ENCODE measurements around the gene CYP46A1.
"Not testable (repeated sequence)": the region's sequence is repeated elsewhere in the genome, so short reads cannot be mapped to it uniquely, and the experiment has no call there.

The CYP46A1 gene

DNA sequence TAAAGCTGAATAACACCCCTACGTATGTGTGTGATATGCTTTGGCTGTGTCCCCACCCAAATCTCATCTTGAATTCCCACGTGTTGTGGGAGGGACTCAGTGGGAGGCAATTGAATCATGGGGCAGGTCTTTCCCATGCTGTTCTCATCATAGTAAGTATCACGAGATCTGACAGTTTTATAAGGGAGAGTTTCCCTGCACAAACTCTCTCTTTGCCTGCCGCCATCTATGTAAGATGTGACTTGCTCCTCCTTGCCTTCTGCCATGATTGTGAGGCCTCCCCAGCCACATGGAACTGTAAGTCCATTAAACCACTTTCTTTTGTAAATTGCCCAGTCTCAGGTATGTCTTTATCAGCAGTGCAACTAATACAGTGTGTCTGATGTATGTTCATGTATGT lies 78.8 kb downstream of the CYP46A1 start:
- WGBS, 2 experiments (ENCODE audit: insufficient coverage in 2 of 2): 90 to 92% methylated on average over 3 to 4 of the region's 4 CpGs
- not testable (repeated sequence) for H3K4me1 ChIP-seq (ENCODE audit: control insufficient read depth, insufficient read depth, low read length, poor library complexity, severe bottlenecking); H3K27ac ChIP-seq (ENCODE audit: low read depth, low read length, severe bottlenecking); H3K36me3 ChIP-seq (ENCODE audit: control insufficient read depth, insufficient read depth, low read length); H3K4me3 ChIP-seq (ENCODE audit: extremely low read depth, insufficient read depth, low read length, poor library complexity, severe bottlenecking); H3K9me3 ChIP-seq (ENCODE audit: control insufficient read depth, low read length)

DNA sequence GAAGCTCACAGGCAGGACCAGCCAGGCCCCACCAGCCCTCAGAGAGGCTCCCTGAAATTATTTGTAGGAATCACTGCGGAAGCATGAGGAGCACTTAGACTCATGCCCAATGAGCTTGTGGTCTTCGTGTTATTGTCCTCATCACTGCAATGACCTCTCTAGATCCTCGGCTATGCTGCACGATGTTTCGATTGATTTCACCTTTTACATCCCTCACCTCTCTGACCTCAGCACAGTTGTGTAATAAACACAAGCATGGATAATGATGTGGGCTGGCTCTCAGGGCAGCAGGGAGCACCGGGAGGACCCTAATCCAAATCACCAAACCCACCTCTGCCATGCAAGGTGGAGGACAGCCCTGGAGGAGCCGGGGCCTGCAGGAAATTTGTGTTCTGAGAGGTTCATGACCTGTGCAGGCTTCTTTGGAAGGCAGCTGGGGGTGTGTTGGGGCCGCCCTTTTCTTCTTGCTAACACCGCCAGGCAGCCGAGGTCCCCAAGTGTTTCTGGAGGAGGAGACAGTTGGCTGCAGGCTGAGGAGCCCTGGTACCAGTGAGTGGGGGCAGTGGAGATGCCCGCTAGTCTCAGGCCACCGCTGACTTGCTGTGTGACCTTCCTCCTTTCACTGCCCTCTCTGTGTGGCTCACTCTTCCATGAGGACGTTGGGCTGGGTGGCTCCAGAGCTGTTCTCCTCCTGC lies 79.6 kb downstream of the CYP46A1 start:
- no peak overlapping the region for H3K4me3 ChIP-seq (ENCODE audit: extremely low read depth, insufficient read depth, low read length, poor library complexity, severe bottlenecking)
- WGBS, 2 experiments (ENCODE audit: insufficient coverage in 2 of 2): 86 to 90% methylated on average over 9 to 10 of the region's 13 CpGs
- no peaks in the 10 kb centered on the region for H3K36me3 ChIP-seq (ENCODE audit: control insufficient read depth, insufficient read depth, low read length)
- H3K9me3 ChIP-seq (ENCODE audit: control insufficient read depth, low read length): no peaks in the 10 kb centered on the region
- peaks cover 9% of the 10 kb centered on the region for H3K4me1 ChIP-seq (ENCODE audit: control insufficient read depth, insufficient read depth, low read length, poor library complexity, severe bottlenecking)
- H3K27ac ChIP-seq (ENCODE audit: low read depth, low read length, severe bottlenecking): no peak overlapping the region

DNA sequence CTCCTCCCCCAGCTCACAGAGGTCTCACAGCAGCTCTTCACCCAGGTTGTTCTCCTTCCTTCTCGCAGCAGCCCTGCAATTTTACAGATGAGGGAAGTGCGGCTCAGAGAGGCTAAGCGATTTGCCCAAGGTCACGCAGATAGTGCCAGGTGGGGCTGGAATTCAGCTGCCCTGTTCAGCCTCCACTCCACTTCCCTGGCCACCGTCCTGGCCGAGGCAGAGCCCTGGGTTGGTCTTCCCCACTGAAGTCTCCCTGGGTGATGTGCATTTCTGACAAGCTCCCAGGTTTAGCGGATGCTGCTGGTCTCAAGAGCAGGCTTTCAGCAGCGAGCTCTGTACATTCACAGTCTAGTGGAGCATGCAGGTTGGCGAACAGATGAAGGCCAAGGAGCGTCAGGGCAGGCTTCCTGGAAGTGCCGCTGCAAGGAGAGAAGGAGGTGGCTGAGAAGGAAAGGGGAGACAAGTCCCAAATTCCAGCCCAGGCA lies 80.2 kb downstream of the CYP46A1 start:
- H3K27ac ChIP-seq (ENCODE audit: low read depth, low read length, severe bottlenecking): no peak overlapping the region
- H3K4me3 ChIP-seq (ENCODE audit: extremely low read depth, insufficient read depth, low read length, poor library complexity, severe bottlenecking): no peak overlapping the region
- H3K36me3 ChIP-seq (ENCODE audit: control insufficient read depth, insufficient read depth, low read length): no peaks in the 10 kb centered on the region
- peaks cover 7% of the 10 kb centered on the region for H3K4me1 ChIP-seq (ENCODE audit: control insufficient read depth, insufficient read depth, low read length, poor library complexity, severe bottlenecking)
- H3K9me3 ChIP-seq (ENCODE audit: control insufficient read depth, low read length): no peaks in the 10 kb centered on the region
- 93% methylated on average over 11 of the region's 11 CpGs for WGBS, 2 experiments (ENCODE audit: insufficient coverage in 2 of 2)

DNA sequence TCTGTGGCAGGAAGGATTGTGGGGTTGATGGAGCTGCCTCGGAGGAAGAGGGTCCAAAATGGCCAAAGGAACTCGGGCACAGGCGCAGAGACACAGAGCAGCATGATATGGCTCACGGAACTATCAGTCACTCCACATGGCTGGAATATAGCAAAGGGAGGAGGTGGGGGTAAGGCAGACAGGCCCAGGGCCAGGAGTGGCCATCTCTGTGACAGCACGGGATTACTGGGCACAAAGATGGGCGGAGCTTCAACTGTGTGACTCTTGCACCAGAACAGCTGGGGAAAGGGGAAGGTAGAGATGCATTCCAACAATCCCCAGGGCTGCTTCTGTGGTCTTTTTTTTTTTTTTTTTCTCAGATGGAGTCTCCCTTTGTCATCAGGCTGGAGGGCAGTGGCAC lies 84.3 kb downstream of the CYP46A1 start:
- H3K4me1 ChIP-seq (ENCODE audit: control insufficient read depth, insufficient read depth, low read length, poor library complexity, severe bottlenecking): peaks cover 3% of the 10 kb centered on the region
- 84 to 91% methylated on average over 2 to 5 of the region's 6 CpGs for WGBS, 2 experiments (ENCODE audit: insufficient coverage in 2 of 2)
- no peak overlapping the region for H3K4me3 ChIP-seq (ENCODE audit: extremely low read depth, insufficient read depth, low read length, poor library complexity, severe bottlenecking)
- peaks cover 3% of the 10 kb centered on the region for H3K9me3 ChIP-seq (ENCODE audit: control insufficient read depth, low read length)
- H3K27ac ChIP-seq (ENCODE audit: low read depth, low read length, severe bottlenecking): no peak overlapping the region
- no peaks in the 10 kb centered on the region for H3K36me3 ChIP-seq (ENCODE audit: control insufficient read depth, insufficient read depth, low read length)

DNA sequence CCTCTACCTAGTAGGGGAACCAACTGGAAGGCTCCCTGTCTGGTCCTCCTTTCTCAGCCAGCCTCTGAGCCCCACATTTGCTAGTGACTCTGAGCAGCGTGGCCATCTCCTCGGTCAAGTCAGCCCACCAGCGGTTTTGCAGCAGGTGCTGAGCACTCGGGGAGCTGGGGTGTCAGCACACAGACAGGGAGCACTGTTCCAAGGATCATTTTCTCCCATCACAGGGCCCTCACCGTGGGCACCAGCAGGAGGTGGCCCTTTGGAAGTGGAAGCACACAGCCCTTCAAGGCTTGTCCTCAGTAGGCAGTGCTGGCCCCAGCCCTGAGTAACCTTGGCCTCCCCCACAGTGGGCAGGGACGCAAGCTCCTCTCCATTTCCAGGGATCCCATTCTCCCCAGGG lies 85.0 kb downstream of the CYP46A1 start:
- Histone ChIP-seq H3K9me3 (ENCODE audit: control insufficient read depth, low read length) (peaks cover 3% of the 10 kb centered on the region), H3K4me3 (ENCODE audit: extremely low read depth, insufficient read depth, low read length, poor library complexity, severe bottlenecking) (no peak overlapping the region), H3K36me3 (ENCODE audit: control insufficient read depth, insufficient read depth, low read length) (no peaks in the 10 kb centered on the region), H3K4me1 (ENCODE audit: control insufficient read depth, insufficient read depth, low read length, poor library complexity, severe bottlenecking) (peaks cover 6% of the 10 kb centered on the region), H3K27ac (ENCODE audit: low read depth, low read length, severe bottlenecking) (no peak overlapping the region)
- 73 to 88% methylated on average over 2 to 6 of the region's 6 CpGs for WGBS, 2 experiments (ENCODE audit: insufficient coverage in 2 of 2)

DNA sequence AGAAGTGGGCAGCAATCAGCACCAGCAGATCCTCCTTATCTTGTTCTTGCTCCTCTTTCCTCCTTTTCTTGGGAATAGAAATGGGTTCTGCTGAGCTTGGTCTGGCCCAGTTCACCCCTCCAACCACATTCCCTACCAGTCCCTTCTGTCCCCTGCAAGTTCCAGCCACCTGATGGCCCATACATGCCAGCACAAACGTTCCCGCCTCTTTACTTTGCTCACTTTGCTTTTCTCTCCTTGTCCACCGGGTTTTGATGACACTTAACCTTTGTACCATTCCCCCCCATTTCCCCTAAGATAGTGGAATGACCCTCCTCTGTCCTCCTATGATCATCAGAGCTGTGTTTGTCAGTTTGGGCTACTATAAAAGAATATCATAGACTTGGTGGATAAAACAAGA lies 85.7 kb downstream of the CYP46A1 start:
- WGBS, 2 experiments (ENCODE audit: insufficient coverage in 2 of 2): 82 to 88% methylated on average over 3 of the region's 3 CpGs
- no peak overlapping the region for H3K4me3 ChIP-seq (ENCODE audit: extremely low read depth, insufficient read depth, low read length, poor library complexity, severe bottlenecking)
- H3K9me3 ChIP-seq (ENCODE audit: control insufficient read depth, low read length): peaks cover 3% of the 10 kb centered on the region
- H3K4me1 ChIP-seq (ENCODE audit: control insufficient read depth, insufficient read depth, low read length, poor library complexity, severe bottlenecking): peaks cover 6% of the 10 kb centered on the region
- H3K36me3 ChIP-seq (ENCODE audit: control insufficient read depth, insufficient read depth, low read length): no peaks in the 10 kb centered on the region
- H3K27ac ChIP-seq (ENCODE audit: low read depth, low read length, severe bottlenecking): no peak overlapping the region

DNA sequence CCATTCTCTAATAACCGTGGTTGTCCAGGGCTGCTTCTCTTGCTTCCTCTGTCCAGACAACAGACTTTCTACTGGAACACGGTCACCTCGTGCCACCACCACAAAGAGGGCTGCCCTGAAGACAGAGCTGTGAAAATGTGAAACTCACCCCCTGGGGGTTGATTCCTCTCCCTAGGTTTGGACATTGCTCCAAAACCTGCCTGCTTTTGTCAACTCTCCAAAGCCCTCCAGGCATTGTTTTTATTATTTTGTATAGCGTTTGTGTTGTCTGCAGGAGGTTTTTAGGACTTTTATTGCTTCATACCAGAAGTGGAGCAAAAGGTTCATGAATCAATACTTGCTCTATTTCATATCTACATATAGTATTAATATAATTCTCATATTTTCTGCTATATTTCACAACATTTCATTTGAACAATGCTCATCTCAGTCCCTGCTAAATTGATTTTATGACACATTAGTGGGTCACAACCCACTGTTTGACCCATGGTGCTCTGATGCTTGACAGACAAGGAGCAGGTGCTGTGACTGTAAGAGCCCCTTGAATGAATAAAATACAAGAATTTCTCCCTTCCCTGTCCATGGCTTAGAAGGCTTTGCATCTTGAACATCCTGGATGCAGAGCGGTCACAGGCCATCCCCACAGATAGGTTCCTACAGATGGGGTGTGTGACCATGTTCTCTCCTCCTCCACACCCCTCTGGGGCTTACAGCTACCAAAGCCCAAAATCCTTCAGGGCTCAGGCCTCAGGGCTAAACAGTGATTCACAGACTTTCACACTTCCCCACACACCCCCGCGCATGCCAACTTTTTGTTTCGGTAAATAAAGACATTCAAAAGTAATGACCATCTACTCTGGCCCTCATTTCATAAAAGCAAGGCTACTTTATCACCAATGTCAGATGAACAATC lies 88.5 kb downstream of the CYP46A1 start:
- no peak overlapping the region for H3K4me3 ChIP-seq (ENCODE audit: extremely low read depth, insufficient read depth, low read length, poor library complexity, severe bottlenecking)
- peaks cover 6% of the 10 kb centered on the region for H3K4me1 ChIP-seq (ENCODE audit: control insufficient read depth, insufficient read depth, low read length, poor library complexity, severe bottlenecking)
- no peaks in the 10 kb centered on the region for H3K36me3 ChIP-seq (ENCODE audit: control insufficient read depth, insufficient read depth, low read length)
- 81 to 83% methylated on average over 7 of the region's 8 CpGs for WGBS, 2 experiments (ENCODE audit: insufficient coverage in 2 of 2)
- H3K27ac ChIP-seq (ENCODE audit: low read depth, low read length, severe bottlenecking): no peak overlapping the region
- H3K9me3 ChIP-seq (ENCODE audit: control insufficient read depth, low read length): peaks cover 3% of the 10 kb centered on the region

DNA sequence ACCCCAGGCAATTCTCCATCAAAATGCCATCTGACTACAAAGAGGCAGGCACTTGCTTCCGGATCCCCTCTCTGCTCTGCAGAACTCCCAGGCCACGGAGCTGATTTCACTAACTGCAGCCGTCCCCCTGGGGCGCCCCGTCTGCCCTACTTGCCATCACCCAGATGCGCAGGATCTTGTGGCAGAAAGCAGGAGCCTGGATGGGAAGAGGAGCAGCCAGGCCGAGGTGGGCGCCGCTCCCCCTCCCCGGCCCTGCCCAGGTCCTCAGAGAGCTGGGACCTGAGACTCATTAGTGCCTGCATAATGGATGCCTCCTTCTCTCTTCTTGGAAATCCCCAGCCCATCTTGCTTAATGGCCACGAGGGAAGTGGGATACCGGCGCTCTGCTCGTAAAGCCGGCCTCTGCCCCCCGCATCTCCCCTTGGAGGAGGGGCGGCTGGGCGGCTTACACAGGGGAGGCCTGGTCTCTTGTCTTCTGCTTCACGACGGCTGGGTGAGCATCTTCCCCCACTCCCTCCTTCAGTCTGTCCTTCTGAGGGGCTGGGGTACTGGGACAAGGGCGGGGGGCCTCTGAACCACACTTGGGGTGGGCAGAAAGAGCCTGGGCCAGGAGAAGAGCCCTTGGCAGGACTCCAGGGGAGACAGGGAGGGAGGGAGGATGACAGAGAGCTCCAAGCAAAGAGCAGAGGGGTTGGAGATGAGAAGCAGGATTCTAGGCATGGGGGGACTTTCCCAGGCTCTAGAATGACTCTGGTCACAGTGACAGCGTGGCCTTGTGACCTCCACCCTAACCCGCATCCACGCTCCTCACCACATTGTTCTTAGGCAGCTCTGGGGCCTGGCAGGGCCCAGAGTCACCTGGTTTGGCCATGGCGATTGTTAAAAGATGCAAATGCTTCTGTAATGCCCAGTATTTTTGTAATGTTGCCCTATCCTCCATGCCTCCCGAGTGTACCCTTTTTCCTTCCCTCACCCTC lies 89.7 kb downstream of the CYP46A1 start:
- 59 to 65% methylated on average over 14 to 16 of the region's 26 CpGs for WGBS, 2 experiments (ENCODE audit: insufficient coverage in 2 of 2)
- Histone ChIP-seq H3K9me3 (ENCODE audit: control insufficient read depth, low read length) (peaks cover 9% of the 10 kb centered on the region), H3K27ac (ENCODE audit: low read depth, low read length, severe bottlenecking) (no peak overlapping the region)

DNA sequence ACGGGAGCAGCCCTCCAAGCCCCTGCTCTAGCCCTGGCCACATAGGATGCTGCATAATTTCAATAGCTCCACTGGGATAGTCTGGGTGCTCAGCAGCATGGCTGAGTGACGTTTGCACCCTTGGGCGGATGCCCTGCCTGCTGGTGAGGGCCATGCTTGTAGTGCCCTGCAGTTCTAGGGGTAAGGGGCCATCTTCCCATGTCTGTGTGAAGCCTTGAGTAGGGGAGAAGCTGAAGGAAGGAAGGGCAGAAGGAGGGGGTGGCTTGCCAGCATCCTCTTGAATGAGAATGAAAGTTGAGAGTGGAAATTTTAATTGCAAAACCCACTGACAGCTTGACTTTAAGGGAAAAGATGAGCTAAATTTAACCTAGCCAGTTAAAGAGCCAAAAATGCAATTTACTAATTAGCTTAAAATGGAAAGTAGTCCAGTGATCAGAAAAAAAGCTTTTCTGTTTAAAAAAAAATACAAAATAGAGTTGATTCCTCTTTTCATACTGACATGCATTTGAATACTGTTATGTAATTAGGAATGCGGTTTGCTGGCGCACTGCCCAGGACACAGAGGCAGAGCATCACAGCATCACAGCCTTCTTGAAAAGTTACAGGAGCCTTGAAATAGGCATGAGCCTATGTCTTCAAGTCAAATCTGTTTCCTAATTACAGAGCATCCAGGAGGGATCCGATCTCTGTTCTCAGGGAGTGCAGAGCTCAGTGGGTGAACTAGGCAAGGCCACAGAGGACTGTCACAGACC lies 90.6 kb downstream of the CYP46A1 start:
- 76 to 87% methylated on average over 4 to 6 of the region's 6 CpGs for WGBS, 2 experiments (ENCODE audit: insufficient coverage in 2 of 2)
- H3K4me3 ChIP-seq (ENCODE audit: extremely low read depth, insufficient read depth, low read length, poor library complexity, severe bottlenecking): no peak overlapping the region
- no peak overlapping the region for H3K27ac ChIP-seq (ENCODE audit: low read depth, low read length, severe bottlenecking)
- peaks cover 6% of the 10 kb centered on the region for H3K4me1 ChIP-seq (ENCODE audit: control insufficient read depth, insufficient read depth, low read length, poor library complexity, severe bottlenecking)
- peaks cover 16% of the 10 kb centered on the region for H3K9me3 ChIP-seq (ENCODE audit: control insufficient read depth, low read length)
- no peaks in the 10 kb centered on the region for H3K36me3 ChIP-seq (ENCODE audit: control insufficient read depth, insufficient read depth, low read length)

More for the DNA sequence above, 89.7 kb downstream of the CYP46A1 start:
- Histone ChIP-seq H3K4me3 (ENCODE audit: extremely low read depth, insufficient read depth, low read length, poor library complexity, severe bottlenecking) (no peak overlapping the region), H3K36me3 (ENCODE audit: control insufficient read depth, insufficient read depth, low read length) (no peaks in the 10 kb centered on the region), H3K4me1 (ENCODE audit: control insufficient read depth, insufficient read depth, low read length, poor library complexity, severe bottlenecking) (peaks cover 6% of the 10 kb centered on the region)

DNA sequence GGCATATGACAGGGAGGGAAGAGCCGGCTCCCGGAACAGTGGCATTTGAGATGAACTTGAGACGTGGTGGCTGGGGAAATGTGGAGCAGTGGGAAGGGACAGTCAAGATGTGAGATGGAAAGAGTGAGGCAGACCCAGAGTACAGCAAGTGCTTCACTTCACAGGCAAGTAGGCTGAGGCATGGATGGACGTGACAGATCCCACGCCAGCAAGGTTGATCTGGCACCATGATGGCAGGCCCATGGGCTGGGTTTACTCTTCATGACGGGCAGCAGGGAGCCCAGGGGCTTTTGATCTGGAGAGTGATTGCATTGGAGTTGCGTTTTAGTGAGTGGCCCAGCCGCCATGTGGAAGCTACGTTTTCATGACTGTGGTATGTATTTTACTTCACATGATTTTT lies 91.3 kb downstream of the CYP46A1 start:
- Histone ChIP-seq H3K4me3 (ENCODE audit: extremely low read depth, insufficient read depth, low read length, poor library complexity, severe bottlenecking) (no peak overlapping the region), H3K4me1 (ENCODE audit: control insufficient read depth, insufficient read depth, low read length, poor library complexity, severe bottlenecking) (peaks cover 6% of the 10 kb centered on the region), H3K27ac (ENCODE audit: low read depth, low read length, severe bottlenecking) (no peak overlapping the region), H3K9me3 (ENCODE audit: control insufficient read depth, low read length) (peaks cover 19% of the 10 kb centered on the region), H3K36me3 (ENCODE audit: control insufficient read depth, insufficient read depth, low read length) (no peaks in the 10 kb centered on the region)
- 83 to 86% methylated on average over 6 to 7 of the region's 9 CpGs for WGBS, 2 experiments (ENCODE audit: insufficient coverage in 2 of 2)

All from mesodermal cell (in vitro differentiated cells).